ENCODE results near the gene FNBP1.
"Not testable (repeated sequence)": the region's sequence is repeated elsewhere in the genome, so short reads cannot be mapped to it uniquely, and the experiment has no call there.

The FNBP1 gene

GRCh38 chr9:129989362-129989708 is 53.7 kb downstream of the FNBP1 start:
- no peak for DNase-seq

GRCh38 chr9:129988607-129989361 is 54.2 kb downstream of the FNBP1 start:
- DNase-seq = no peak

- DNase-seq = no peak
Measured at GRCh38 chr9:129987941-129988340, 55.0 kb downstream of the FNBP1 start.

- no peak for DNase-seq
Measured at GRCh38 chr9:129987047-129987446, 55.9 kb downstream of the FNBP1 start.

GRCh38 chr9:129984589-129984988 is 58.4 kb downstream of the FNBP1 start:
- not testable (repeated sequence) for DNase-seq

- DNase-seq = no peak
Measured at GRCh38 chr9:129983891-129984290, 59.1 kb downstream of the FNBP1 start.

GRCh38 chr9:129981180-129981907 is 61.6 kb downstream of the FNBP1 start:
- DNase-seq = no peak

- not testable (repeated sequence) for DNase-seq
Measured at GRCh38 chr9:129980224-129980623, 62.8 kb downstream of the FNBP1 start.

GRCh38 chr9:129979071-129979745 is 63.8 kb downstream of the FNBP1 start:
- DNase-seq = no peak

GRCh38 chr9:129972816-129973215 is 70.2 kb downstream of the FNBP1 start:
- no peak for DNase-seq

- DNase-seq = no peak
Measured at GRCh38 chr9:129968690-129969485, 74.1 kb downstream of the FNBP1 start.

- DNase-seq = no peak
Measured at GRCh38 chr9:129964901-129965734, 77.9 kb downstream of the FNBP1 start.

- no peak for DNase-seq
Measured at GRCh38 chr9:129962889-129963703, 79.9 kb downstream of the FNBP1 start.

GRCh38 chr9:129962451-129962864 is 80.5 kb downstream of the FNBP1 start:
- no peak for DNase-seq

GRCh38 chr9:129958796-129959195 is 84.2 kb downstream of the FNBP1 start:
- DNase-seq = no peak

GRCh38 chr9:129954868-129955550 is 88.0 kb downstream of the FNBP1 start:
- peak; percentile 64 for DNase-seq

- DNase-seq = no peak
Measured at GRCh38 chr9:129953736-129954135, 89.3 kb downstream of the FNBP1 start.

GRCh38 chr9:129952337-129952736 is 90.7 kb downstream of the FNBP1 start:
- DNase-seq = no peak

- DNase-seq = no peak
Measured at GRCh38 chr9:129949821-129950220, 93.2 kb downstream of the FNBP1 start.

GRCh38 chr9:129948626-129949025 is 94.4 kb downstream of the FNBP1 start:
- not testable (repeated sequence) for DNase-seq
